Right lobe of liver (tissue), 6 donors: Measurements from ENCODE around the gene XKR8. TPM values are rescaled to one million over a fixed set of nuclear protein-coding genes. Genes with fewer than 3 reads are reported as not detected.
"Not testable (repeated sequence)": the region's sequence is repeated elsewhere in the genome, so short reads cannot be mapped to it uniquely, and the experiment has no call there.

Experiments used
- ATAC-seq, 4 donors: fragments of 200-7000 bp; cut with Tn5 transposase; one replicate each; pipeline ENCODE4 v1.9.1; 2020; ENCODE audit warnings: mild to moderate bottlenecking in 4 of 4, moderate library complexity in 4 of 4
- DNase-seq, 3 donors: peaks; one replicate each; pipeline ENCODE4 v3.0.0-alpha.2; 2020
- H3K27ac ChIP-seq, 3 donors: fragments of 200-600 bp; one replicate each; pipeline ENCODE4 v1.8.0; 2022
- H3K27me3 ChIP-seq, 2 donors: fragments of 200-600 bp; one replicate each; pipeline ENCODE4 v1.8.0; 2022
- H3K36me3 ChIP-seq, 4 donors: fragments of 200-600 bp; sonication (generic) in 1 of 4; one replicate each; pipeline versions ENCODE4 v1.5.1 to v1.8.0; 2017 to 2022; ENCODE audit warnings: control low read depth in 1 of 4
- H3K4me1 ChIP-seq, 4 donors: fragments of 200-600 bp; sonication (generic) in 1 of 4; one replicate each; pipeline versions ENCODE4 v1.5.1 to v1.8.0; 2017 to 2022; ENCODE audit warnings: control low read depth in 1 of 4
- H3K4me3 ChIP-seq, 3 donors: fragments of 200-600 bp; one replicate each; pipeline ENCODE4 v1.8.0; 2022
- H3K9me3 ChIP-seq, 4 donors: fragments of 200-600 bp; sonication (generic) in 1 of 4; one replicate each; pipeline versions ENCODE4 v1.5.1 to v1.8.0; 2017 to 2022; ENCODE audit warnings: control low read depth in 1 of 4
- POLR2A ChIP-seq: fragments of 450-650 bp; IDR thresholded peaks from one replicate; pipeline ENCODE4 v1.6.1; 2017; ENCODE audit warnings: antibody characterized with exemption, mild to moderate bottlenecking
- WGBS: methylation state at CpG from one replicate; pipeline ENCODE4 v1.1.6; 2018; ENCODE audit warnings: low coverage, low lambda C conversion rate; ENCODE audit not compliant: insufficient coverage; ENCODE audit errors: missing lambda C conversion rate; 5-methylcytosine and 5-hydroxymethylcytosine counted together
- intact Hi-C, 2 donors: fragments of 100-400 bp; cut with DNase I; formaldehyde crosslinking; loops; one replicate each; pipeline versions ENCODE4 v1.11.2 to v1.14.1; 2022
- total RNA-seq, 6 experiments: library from RNA; depleted of rRNA in 2 of 6; stranded (reverse); fragments of >200 nt in 2 of 6; fragmentation: NEBNext Ultra II Directional in 3 of 6; extraction: Animal tissue kit (Norgen Biotek cat#: 25700) in 3 of 6; gene quantifications; one replicate each; pipeline versions ENCODE4 v1.1.0 to v1.2.4, GENCODE V29; 2016 to 2023
- TF ChIP-seq, protein P1 (sequence below), 4 donors: fragments of 200-600 bp in 3 of 4; fragments of 450-650 bp in 1 of 4; IDR thresholded peaks; one replicate each; pipeline versions ENCODE4 v1.5.1 to v1.8.0; 2016 to 2022; ENCODE audit warnings: antibody characterized with exemption in 4 of 4, mild to moderate bottlenecking in 2 of 4
- donor health status: DM: no; HTN: yes; CAD: no.
- donor health status: DM: no; HTN: no; CAD: no.
- donor health status: DM: no; HTN: no; CAD: no.
- donor health status: DM: no; HTN: yes; CAD: no.
- donor health status: DM: no; HTN: yes; CAD: no.

The XKR8 gene
- total RNA-seq, 6 experiments from 2014 or later = 5.5 to 8.7 (median 7.1) TPM

DNA sequence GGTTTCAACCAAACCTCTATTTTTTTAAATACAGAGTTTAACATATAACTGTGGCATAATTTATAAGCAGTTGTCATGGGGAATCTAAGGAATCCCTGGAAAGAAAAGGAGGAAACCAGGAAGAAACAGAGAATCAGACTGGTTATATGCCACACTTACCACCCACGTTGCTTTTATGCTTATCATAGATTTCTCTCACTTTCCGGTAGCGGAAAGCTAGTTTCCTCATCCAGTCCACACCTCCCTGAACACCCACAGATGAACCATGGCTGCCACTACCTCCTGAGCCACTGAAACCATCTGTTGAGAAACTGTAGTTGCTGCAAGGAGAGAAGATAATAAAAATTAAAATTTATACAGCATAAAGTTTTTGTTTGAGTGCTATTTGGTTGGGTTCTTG is 33.5 kb downstream of the XKR8 start:
- WGBS = 61% methylated on average over 3 of the region's 3 CpGs
- no peak overlapping the region for H3K4me3 ChIP-seq
- peaks cover 9 to 71% (median 23%) of the 10 kb centered on the region in 4 donors for H3K36me3 ChIP-seq
- DNase-seq (no peak), ATAC-seq (peak in 3 of 4 donors; percentile 31 to 48 (median 35))
- TF ChIP-seq, protein P1, sequence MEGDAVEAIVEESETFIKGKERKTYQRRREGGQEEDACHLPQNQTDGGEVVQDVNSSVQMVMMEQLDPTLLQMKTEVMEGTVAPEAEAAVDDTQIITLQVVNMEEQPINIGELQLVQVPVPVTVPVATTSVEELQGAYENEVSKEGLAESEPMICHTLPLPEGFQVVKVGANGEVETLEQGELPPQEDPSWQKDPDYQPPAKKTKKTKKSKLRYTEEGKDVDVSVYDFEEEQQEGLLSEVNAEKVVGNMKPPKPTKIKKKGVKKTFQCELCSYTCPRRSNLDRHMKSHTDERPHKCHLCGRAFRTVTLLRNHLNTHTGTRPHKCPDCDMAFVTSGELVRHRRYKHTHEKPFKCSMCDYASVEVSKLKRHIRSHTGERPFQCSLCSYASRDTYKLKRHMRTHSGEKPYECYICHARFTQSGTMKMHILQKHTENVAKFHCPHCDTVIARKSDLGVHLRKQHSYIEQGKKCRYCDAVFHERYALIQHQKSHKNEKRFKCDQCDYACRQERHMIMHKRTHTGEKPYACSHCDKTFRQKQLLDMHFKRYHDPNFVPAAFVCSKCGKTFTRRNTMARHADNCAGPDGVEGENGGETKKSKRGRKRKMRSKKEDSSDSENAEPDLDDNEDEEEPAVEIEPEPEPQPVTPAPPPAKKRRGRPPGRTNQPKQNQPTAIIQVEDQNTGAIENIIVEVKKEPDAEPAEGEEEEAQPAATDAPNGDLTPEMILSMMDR (IDR thresholded peaks at IDR 0.05) = no peak
- no peak for TF ChIP-seq POLR2A
- no peaks in the 10 kb centered on the region for H3K4me1 ChIP-seq
- no peaks in the 10 kb centered on the region for H3K9me3 ChIP-seq
- intact Hi-C loops = no loop called here
- H3K27ac ChIP-seq = peak overlapping the region in 1 of 3 donors; percentile 31
- H3K27me3 ChIP-seq = no peaks in the 10 kb centered on the region

DNA sequence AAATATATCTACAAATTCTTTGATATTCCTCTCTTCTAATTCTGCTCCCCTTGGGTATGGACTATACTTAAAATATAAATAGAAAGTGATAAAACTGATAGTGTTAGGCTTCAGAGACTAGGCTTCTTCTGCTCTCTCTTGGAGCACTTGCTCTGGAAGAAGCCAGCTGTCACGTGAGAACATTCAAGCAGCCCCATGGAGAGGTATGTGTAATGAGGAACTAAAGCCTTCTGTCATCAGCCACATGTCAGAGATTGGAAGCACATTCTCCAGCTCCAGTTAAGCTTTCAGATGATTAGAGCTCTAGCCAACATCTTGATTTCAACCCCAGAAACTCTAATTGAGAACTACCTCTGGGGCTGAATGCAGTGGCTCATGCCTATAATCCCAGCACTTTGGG is 34.3 kb downstream of the XKR8 start:
- intact Hi-C loops = no loop called here
- peak; percentile 28 to 56 (median 39) for ATAC-seq

GRCh38 chr1:27994526-27994925 is 34.8 kb downstream of the XKR8 start:
- H3K4me3 ChIP-seq, ATAC-seq, H3K9me3 ChIP-seq, H3K27me3 ChIP-seq, DNase-seq, H3K27ac ChIP-seq, H3K4me1 ChIP-seq, intact Hi-C loops: not testable (repeated sequence)
- H3K36me3 ChIP-seq = peaks cover 6 to 71% (median 21%) of the 10 kb centered on the region in 4 donors
- 94% methylated on average over 5 of the region's 6 CpGs for WGBS

More for the DNA sequence above, 34.3 kb downstream of the XKR8 start:
- Histone ChIP-seq H3K36me3 (peaks cover 6 to 71% (median 21%) of the 10 kb centered on the region in 4 donors), H3K4me3 (no peak overlapping the region), H3K4me1 (no peaks in the 10 kb centered on the region), H3K9me3 (no peaks in the 10 kb centered on the region), H3K27me3 (no peaks in the 10 kb centered on the region), H3K27ac (no peak overlapping the region)
- DNase-seq = no peak
- TF ChIP-seq POLR2A = no peak
- TF ChIP-seq, protein P1 (IDR thresholded peaks at IDR 0.05) = no peak
- WGBS = 53% methylated on average over 1 of the region's 1 CpG

- H3K36me3 ChIP-seq = peaks cover 9 to 57% (median 26%) of the 10 kb centered on the region in 4 donors
- intact Hi-C loops = no loop called here
- no peak for TF ChIP-seq POLR2A
- TF ChIP-seq, protein P1 (IDR thresholded peaks at IDR 0.05) = no peak
- 100% methylated on average over 1 of the region's 1 CpG for WGBS
- H3K9me3 ChIP-seq = no peaks in the 10 kb centered on the region
- no peak overlapping the region for H3K4me3 ChIP-seq
- DNase-seq = no peak
- H3K27me3 ChIP-seq = no peaks in the 10 kb centered on the region
- no peak overlapping the region for H3K27ac ChIP-seq
- H3K4me1 ChIP-seq = no peaks in the 10 kb centered on the region
- no peak for ATAC-seq
Measured at GRCh38 chr1:27999055-27999454, 39.3 kb downstream of the XKR8 start.

DNA sequence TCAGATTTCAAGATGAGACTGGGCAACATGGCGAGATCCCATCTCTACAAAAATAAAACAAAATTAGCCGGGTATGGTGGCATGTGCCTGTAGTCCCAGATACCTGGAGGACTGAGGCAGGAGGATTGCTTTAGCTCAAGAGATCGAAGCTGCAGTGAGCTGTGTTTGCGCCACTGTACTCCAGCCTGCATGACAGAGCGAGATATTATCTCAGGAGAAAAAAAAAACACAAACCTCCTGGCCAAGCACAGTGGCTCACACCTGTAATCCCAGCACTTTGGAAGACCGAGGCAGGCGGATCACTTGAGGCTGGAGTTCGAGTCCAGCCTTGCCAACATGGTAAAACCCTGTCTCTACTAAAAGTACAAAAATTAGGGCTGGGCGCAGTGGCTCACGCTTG is 42.8 kb downstream of the XKR8 start:
- DNase-seq = no peak

DNA sequence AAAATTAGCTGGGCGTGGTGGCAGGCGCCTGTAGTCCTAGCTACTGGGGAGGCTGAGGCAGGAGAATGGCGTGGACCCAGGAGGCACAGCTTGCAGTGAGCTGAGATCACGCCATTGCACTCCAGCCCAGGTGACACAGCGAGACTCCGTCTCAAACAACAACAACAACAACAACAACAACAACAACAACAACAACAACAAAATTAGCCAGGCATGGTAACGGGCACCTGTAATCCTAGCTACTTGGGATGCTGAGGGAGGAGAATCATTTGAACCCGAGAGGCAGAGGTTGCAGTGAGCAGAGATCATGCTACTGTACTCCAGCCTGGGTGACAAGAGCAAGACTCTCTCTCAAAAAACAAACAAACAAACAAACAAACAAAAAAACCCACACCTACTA is 43.3 kb downstream of the XKR8 start:
- H3K4me1 ChIP-seq, intact Hi-C loops, H3K4me3 ChIP-seq, DNase-seq, H3K27me3 ChIP-seq, ATAC-seq, H3K27ac ChIP-seq, H3K9me3 ChIP-seq: not testable (repeated sequence)
- H3K36me3 ChIP-seq = peaks cover 0 to 35% (median 22%) of the 10 kb centered on the region in 4 donors
- WGBS = 95% methylated on average over 8 of the region's 8 CpGs

More for the DNA sequence above, 42.8 kb downstream of the XKR8 start:
- WGBS = 98% methylated on average over 5 of the region's 10 CpGs
- no peaks in the 10 kb centered on the region for H3K27me3 ChIP-seq
- TF ChIP-seq, protein P1 (IDR thresholded peaks at IDR 0.05) = no peak
- TF ChIP-seq POLR2A = no peak
- H3K4me3 ChIP-seq = no peak overlapping the region
- H3K36me3 ChIP-seq = peaks cover 0 to 41% (median 23%) of the 10 kb centered on the region in 4 donors
- H3K27ac ChIP-seq = no peak overlapping the region
- no peak for ATAC-seq
- H3K9me3 ChIP-seq = no peaks in the 10 kb centered on the region
- intact Hi-C loops = no loop called here
- H3K4me1 ChIP-seq = no peaks in the 10 kb centered on the region
